ENCODE results near the gene URGCP.
A peak's percentile ranks its signal among the peaks of the same experiment; 100 is the strongest.
"Not testable (repeated sequence)": the region's sequence is repeated elsewhere in the genome, so short reads cannot be mapped to it uniquely, and the experiment has no call there.

The URGCP gene

DNA sequence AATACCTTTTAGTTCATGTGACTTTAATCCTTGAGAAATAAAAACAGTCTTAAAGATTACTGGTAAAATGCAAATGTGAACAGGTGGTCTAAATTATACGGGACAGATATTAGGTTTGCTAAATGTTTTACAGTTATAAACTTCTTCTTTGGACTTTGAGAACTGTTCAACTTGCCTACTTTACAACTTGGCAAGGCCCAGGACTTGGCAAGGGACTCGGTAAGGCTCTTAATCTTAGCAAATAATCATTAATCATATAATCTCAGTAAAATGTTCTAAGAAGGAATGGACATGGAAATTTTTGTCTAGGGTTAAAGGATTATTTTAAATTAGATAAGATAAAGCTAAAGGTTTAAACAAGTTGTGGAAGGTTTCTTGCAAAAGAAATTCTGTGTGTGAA lies 15.0 kb upstream of the URGCP start:
- DNase-seq (ENCODE audit: low read depth) = no peak
- no peak overlapping the region for H3K4me3 ChIP-seq (ENCODE audit: low read depth, low read length)

DNA sequence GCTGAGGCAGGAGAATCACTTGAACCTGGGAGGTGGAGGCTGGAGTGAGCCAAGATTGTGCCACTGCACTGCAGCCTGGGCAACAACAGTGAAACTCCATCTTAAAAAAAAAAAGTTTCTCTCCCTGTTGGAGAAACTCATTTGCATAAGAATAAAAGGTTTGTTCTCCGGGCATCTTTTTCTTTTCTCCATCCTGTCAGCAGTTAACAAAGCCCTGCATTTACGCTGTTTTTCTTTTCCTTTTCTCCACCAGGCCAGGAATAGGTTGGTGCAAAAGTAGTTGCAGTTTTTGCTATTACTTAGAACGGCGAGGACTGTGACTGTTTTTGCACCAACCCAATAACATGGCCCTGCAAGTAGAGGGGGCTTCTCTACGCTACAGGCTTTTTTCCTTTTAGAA lies 9.5 kb upstream of the URGCP start:
- DNase-seq (ENCODE audit: low read depth) = no peak
- H3K4me3 ChIP-seq (ENCODE audit: low read depth, low read length) = no peak overlapping the region

DNA sequence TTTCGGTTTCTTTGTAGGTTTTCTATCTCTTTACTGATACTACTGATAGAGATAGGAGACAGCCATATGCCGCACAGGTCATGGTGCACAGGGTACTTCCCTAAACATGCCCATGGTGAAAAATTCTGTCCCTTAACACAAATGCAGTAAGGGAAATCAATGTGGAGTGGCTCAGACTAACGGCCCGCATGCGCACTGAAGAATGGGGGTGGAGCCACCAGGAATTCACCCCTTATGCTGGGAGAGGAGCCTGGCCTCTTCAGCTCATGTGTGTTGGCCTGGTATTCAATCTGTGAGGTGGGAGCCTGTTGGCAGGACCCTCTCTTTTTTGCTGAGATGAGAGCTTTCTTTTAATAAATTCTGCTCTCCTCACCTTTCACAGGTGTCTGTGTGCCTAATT lies 8.4 kb upstream of the URGCP start:
- no peak for DNase-seq (ENCODE audit: low read depth)
- no peak overlapping the region for H3K4me3 ChIP-seq (ENCODE audit: low read depth, low read length)

DNA sequence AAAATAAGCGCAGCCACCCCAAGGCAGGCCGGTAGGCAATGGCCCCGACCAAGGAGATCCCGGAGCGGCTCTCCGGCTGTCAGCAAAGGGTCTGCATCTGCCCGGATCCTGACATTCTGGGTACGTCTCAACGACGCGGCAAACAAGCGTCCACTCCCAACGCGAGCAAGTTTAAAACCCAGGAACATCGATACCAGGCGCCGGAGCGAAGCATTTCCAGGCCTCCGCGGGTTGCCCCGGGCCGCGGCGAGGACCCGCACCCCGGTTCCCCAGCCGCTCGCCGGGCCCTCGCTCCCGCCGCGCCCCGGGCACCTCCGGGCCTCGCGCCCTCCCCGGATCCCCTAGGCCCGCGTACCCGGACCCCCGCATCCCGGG lies 453 bp downstream of the URGCP start:
- peak overlapping the region; percentile 63 for H3K4me3 ChIP-seq (ENCODE audit: low read depth, low read length)
- DNase-seq (ENCODE audit: low read depth) = no peak

DNA sequence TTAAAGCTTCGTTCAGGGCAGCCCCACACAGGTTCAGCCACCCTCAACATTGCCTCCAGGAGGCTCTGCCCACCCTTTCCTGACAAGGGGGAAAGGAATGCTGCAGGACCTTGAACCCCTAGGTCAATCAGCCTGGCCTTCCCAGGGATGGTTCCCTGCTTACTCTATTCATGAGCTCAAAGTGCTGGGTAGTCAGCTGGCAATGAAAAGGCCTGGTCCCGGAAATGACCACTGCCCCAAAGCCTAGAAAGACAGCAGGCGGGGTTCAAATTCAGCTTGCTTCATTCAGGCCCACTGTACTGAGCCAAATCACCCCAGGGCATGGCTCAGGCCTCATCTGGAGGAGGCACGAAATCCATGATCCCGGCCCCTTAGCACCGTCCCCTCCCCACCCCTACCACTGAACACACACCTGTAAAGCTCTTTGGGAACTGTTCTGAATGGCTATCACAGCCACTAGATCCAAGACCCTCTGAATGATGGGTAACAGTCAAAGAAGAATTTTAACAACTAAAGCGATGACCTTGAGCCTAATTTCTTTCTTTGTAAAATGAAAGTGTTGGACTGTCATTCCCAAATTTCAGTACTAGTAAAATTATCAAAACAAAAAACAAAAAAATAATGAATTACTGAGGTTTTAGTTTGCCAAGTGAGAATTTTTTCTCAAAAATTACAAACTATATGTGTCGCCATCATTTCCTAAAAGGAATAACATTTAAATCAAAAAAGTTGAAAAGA lies 1.0 kb downstream of the URGCP start:
- no peak for DNase-seq (ENCODE audit: low read depth)
- H3K4me3 ChIP-seq (ENCODE audit: low read depth, low read length) = peak overlapping the region; percentile 63

DNA sequence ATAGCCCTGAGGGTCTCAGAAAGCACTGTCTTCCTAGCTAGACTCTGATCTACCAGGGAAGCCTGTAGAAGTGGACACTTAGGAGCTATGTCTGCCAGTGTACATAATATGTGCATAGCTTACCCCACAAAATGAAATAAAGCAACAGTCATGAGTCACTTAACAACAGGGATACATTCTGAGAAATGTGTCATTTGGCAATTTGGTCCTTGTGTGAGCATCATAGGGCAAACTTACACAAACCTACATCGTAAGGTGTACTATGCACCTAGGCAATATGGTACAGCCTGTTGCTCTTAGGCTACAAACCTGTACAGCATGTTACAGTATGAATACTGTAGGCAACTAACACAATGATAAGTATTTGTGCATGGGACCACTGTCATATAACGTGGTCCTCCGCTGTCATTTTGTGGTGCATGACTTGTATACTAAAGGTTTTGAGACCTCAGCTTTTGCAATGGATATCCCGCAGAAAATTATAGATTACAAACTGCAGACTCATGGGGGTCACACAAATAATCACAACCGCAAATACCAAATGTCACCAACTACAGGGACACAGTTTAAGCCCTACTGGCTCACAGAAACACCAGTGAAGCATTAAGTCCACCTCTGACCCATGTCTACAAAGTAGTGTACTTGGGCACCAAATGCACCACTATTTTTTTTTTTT lies 1.7 kb downstream of the URGCP start:
- peak overlapping the region; percentile 63 for H3K4me3 ChIP-seq (ENCODE audit: low read depth, low read length)
- DNase-seq (ENCODE audit: low read depth) = no peak

DNA sequence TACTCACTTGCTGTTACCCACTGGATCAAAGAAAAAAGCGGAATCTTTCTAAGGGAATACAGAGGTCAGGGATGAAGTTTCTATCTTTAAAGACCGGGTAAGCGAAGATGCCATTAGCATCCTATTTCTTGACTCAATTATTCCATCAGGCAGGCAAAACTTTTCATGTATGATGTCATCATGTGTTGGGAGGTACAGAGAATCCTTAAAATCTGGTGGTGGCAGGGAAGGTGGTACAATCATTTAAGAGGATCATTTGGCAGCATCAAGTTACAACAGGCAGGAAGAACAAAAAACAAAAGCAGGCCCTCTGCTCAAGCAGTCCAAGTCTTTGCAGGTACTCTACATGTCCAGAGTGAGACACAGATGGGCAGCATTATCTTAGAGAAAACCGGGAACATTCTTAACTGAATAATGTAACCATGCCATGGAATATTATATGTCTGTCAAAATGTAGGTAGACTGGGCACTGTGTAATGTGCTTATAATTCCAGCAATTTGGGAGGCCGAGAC lies 3.8 kb downstream of the URGCP start:
- DNase-seq (ENCODE audit: low read depth) = no peak
- H3K4me3 ChIP-seq (ENCODE audit: low read depth, low read length) = no peak overlapping the region

DNA sequence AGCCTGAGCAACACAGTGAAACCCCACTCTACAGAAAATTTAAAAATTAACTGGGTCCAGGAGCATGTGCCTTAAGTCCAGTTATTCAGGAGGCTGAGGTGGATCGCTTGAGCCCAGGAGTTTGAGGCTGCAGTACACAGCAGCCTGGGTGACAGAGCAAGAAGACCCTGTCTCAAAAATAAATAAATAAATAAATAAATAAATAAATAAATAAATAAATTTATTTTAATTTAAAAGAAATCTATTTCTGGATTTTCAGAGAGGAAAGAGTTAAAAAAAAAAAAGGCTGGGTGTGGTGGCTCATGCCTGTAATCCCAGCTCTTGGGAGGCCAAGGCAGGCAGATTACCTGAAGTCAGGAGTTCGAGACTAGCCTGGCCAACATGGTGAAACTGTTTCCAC lies 7.8 kb downstream of the URGCP start:
- not testable (repeated sequence) for DNase-seq (ENCODE audit: low read depth); H3K4me3 ChIP-seq (ENCODE audit: low read depth, low read length)

DNA sequence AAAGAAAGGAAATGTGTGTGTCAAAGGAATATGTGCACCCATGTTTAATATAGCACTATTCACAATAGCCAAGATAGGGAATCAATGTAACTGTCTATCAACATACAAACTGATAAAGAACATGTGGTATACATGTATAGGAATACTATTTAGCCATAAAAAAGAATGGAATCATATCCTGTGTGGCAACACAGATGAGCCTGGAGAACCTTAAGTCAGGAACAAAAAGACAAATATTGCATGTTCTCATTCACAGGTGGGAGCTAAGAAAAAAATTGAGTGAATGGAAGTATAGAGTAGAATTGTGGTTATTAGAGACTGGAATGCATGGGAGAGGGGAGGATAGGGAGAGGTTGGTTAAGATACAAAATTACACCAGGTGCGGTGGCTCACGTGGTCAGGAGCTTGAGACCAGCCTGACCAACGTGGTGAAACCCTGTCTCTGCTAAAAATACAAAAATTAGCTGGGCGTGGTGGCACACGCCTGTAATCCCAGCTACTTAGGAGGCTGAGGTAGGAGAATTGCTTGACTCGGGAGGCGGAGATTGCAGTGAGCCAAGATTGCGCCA lies 10.5 kb downstream of the URGCP start:
- no peak overlapping the region for H3K4me3 ChIP-seq (ENCODE audit: low read depth, low read length)
- DNase-seq (ENCODE audit: low read depth) = no peak

DNA sequence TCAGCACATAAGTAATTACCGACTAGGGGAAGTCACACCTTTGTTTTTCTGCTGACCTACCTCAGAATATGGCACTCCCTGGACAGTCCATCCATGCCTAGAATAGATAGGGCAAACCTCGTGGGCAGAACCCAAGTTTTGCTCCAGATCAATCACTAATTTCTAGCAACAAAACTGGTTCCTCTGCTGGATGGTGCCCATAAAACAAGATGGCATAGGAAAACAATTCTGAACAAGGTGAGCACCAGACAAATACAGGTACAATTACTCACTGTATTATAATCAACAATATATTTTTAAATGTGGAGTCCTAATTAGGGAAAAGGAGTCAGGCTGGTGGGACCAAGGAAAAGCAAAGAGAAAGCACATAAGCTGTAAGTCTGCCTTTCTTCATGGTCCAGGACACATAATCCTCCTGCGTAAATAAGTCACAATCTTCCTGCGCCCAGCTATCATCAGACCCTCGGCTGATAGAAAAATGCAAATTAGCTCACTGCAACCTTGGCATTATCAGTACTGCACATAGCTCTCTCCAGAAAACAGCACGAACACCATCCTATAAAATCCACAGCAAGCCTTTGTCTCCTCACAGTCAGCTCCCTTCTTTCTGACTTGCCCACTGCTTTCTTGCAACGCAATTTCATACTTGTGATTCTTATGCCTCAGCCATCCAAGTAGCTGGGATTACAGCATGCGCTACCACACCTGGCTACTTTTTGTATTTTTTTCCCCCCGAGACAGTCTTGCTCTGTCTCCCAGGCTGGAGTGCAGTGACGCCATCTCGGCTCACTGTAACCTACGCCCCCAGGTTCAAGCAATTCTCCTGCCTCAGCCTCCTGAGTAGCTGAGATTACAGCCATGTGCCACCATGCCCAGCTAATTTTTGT lies 15.1 kb downstream of the URGCP start:
- no peak overlapping the region for H3K4me3 ChIP-seq (ENCODE audit: low read depth, low read length)
- no peak for DNase-seq (ENCODE audit: low read depth)

DNA sequence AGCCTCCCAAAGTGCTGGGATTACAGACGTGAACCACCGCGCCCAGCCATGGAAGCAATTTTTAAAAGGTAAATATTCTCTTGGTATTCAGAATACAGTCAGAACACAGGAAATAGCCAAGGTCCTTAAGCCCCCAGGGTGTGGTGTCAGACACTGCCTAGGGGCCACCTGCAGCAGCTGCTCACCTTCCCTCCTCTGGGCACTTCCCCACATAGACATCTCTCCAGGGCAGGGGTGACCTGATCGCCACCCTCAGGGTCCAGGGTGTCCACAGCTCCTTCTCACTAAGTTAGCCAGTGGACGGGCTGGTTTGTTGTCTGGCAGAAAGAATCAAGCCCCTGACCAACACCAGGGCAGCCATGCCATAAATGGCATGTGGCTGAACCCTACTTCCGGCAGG lies 15.9 kb downstream of the URGCP start:
- DNase-seq (ENCODE audit: low read depth) = no peak
- H3K4me3 ChIP-seq (ENCODE audit: low read depth, low read length) = no peak overlapping the region

DNA sequence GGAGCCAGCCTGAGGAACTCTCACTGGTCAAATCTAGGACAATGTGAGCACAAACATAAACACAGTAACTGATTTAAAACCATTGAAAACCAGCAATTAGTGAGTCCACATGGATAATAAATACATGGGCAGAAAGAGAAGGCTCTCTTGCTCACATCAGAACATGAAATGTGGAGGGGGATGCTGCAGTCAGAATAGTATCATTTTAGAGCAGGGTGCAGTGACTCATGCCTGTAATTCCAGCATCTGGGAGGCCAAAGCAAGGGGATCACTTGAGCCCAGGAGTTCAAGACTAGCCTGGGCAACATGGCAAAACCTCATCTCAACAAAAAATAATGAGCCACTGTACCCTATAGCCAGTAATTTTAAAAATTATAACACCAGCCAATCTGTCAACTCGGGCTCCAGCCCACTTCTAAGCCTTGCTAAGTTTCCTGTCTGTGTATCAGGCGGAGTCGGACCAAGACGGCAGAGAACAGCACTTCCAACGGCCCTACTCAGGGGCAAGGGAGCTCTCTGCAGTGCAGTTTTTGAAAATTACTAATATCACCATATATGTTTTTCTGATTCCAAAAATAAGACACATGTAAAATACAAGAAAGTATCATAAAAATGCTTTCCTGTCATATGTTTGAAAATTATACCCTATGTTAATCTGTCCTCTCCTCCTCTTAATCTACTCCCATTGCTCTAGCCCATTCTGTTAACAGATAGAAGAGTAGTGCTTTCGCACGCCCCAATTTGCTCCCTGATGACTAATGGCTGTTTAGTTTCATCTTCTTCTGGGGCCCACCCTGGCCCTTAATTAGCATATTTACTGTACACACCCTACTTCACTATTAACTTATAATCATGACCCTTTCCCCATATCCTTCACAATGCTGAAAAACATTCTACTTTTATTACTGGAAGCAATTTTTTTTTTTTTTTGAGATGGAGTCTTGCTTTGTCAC lies 17.1 kb downstream of the URGCP start:
- DNase-seq (ENCODE audit: low read depth) = no peak
- H3K4me3 ChIP-seq (ENCODE audit: low read depth, low read length) = no peak overlapping the region

DNA sequence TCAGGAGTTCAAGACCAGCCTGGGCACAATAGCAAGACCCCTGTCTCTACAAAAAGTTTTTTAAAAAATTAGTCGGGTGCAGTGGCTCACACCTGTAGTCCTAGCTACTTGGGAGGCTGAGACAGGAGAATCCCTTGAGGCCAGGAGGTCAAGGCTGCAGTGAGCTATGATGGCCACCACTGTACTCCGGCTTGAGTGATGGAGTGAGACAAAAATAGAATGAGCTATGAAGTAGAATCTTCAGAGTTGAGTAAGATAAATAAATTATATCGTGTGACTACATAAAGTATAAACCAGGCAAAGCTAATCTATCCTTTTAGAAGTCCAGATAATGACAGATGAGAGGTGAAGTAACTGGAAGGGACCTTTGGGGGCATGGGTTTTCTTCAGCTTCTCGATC lies 21.8 kb downstream of the URGCP start:
- no peak for DNase-seq (ENCODE audit: low read depth)
- no peak overlapping the region for H3K4me3 ChIP-seq (ENCODE audit: low read depth, low read length)

DNA sequence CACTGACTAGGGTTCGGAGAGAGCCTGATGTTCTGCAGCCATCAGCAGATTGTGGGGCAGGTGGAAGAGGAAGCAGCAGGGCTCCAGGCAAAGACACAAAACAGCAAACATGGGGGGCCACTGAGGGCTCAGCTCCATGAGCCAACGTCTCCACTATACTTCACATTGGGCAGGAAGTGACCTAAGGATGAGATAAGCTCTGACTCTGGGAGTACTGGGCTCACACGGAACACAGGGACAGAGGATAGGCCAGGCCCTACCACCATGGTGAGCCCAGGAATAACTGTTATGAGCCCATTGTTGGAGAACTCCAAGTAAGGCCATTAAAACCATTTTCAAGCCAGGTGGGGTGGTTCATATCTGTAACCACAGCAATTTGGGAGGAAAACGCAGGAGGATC lies 22.2 kb downstream of the URGCP start:
- no peak overlapping the region for H3K4me3 ChIP-seq (ENCODE audit: low read depth, low read length)
- no peak for DNase-seq (ENCODE audit: low read depth)

DNA sequence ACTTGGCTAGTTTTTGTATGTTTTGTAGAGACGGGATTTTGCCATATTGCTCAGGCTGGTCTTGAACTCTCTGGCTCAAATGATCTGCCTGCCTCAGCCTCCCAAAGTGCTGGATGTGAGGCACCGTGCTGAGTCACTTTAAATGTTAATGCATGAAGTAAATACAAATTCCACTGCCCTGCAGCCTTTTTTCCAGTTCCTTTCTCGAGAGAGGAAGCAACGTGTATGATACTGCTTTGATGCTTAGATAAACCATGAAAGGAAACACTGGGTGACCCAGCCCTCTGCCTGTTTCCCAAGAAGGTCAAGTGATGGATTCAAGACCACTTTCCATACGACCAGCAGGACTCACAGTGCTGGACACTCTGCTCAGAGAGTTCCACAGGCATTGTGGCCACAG lies 25.8 kb downstream of the URGCP start:
- no peak for DNase-seq (ENCODE audit: low read depth)

DNA sequence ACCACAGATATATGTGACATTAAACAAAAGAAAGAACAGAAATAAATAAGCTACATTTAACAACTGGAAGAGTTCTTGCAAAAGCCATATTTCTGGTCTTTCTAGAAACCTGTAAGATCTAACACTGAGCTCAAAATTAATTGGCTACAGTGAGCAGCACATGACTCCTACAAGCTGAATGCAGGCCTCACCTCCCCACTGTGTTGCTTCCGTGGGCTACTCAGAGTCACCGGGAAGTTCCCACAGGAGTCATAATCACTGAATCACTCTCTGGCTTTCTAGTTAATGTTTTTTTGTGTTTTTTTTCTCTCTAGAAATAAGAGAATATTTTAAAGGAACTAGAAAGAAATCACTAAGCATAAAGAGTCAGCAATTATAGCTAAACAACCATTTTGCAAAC lies 26.9 kb downstream of the URGCP start:
- DNase-seq (ENCODE audit: low read depth) = peak; percentile 65
- no peak overlapping the region for H3K4me3 ChIP-seq (ENCODE audit: low read depth, low read length)

More for the DNA sequence above, 25.8 kb downstream of the URGCP start:
- no peak overlapping the region for H3K4me3 ChIP-seq (ENCODE audit: low read depth, low read length)

DNA sequence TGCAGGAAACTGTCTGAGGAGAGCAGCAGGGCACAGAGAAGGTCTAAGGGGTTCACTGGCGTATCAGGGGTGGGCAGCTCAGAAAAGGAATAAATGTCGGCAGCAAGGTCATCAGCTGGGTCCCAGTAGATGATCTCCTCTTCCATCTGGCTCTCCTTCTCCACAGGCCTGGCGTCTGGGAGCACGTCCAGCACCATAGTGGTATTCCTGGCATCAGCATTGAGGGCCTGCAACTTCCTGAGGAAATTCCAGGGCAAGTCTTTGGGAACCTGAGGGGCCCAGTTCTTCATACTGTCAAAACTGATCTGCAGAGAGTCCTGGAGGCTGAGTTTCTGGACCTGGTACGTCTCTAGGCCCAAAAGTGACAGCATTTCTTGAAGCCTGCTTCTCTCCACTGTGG lies 27.5 kb downstream of the URGCP start:
- no peak for DNase-seq (ENCODE audit: low read depth)

DNA sequence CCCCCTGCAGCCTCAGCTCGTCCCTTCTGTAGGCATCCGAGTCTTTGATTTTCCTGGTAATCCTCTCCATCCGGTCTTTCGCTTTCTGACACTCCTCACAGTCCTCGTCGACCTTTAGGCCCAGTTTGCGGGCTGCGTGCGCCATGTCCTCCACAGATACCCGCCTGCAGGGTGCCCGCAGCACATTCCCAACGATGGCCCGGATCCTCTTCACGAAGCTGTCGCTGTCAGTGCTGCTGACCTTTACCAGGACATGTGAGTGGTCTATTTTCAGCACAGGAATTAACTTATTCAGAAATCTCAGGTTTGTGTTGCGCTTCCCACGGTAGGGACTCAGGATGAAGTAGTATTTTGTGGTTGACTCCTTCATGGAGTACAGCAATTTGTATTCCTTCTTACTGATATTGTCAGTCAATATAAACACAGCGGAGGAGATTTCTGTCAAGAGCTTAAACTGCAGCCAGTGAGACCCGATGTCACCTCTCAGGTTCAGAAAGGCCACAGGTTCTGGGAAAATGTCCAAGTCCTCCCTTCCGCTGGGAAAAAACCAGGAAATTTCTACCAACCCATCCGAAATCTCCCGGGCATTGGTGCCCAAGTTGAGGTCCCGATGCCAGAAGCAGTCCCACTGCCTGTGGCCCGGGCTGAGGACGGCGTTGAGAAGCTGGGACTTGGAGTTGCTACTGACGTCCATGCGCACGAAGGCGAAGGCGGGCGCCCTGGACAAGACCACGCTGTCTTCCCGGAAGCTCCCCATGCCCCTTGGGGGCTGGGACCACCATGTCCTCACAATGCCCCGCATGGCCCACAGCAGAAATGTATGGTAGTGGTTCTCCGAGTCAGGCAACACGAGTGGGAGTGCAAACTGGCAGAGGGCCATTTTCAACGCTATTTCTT lies 28.2 kb downstream of the URGCP start:
- DNase-seq (ENCODE audit: low read depth) = no peak
- H3K4me3 ChIP-seq (ENCODE audit: low read depth, low read length) = no peak overlapping the region

More for the DNA sequence above, 27.5 kb downstream of the URGCP start:
- no peak overlapping the region for H3K4me3 ChIP-seq (ENCODE audit: low read depth, low read length)
